WTC11 (cell line): Measurements from ENCODE around the gene GABBR2. TPM values are rescaled to one million over a fixed set of nuclear protein-coding genes. Genes with fewer than 3 reads are reported as not detected.

Experiments
- ATAC-seq: fragments of 200-7000 bp; cut with Tn5 transposase; 2 replicates; pipeline ENCODE4 v1.10.0; 2021; ENCODE audit warnings: mild to moderate bottlenecking, moderate library complexity
- CTCF ChIA-PET: fragments of 300-600 bp; sonication (Branson Sonifier 250); formaldehyde crosslinking; loops from one replicate; lab custom pipeline; 2021; ENCODE audit warnings: antibody characterized with exemption; lab: Charles Lee
- POLR2A ChIA-PET: fragments of 350-600 bp; sonication (Branson Sonifier 250); formaldehyde crosslinking; loops from one replicate; lab custom pipeline; 2021; ENCODE audit warnings: antibody characterized with exemption; lab: Charles Lee
- DNase-seq: peaks from one replicate; pipeline ENCODE4 v3.0.0; 2021; ENCODE audit warnings: low spot score
- H3K27ac Mint-ChIP-seq: 2 replicates; pipeline ENCODE4 v1.8.0; 2021; ENCODE audit warnings: mixed read lengths
- H3K27me3 Mint-ChIP-seq: 2 replicates; pipeline ENCODE4 v1.8.0; 2021; ENCODE audit warnings: low read depth, mild to moderate bottlenecking, moderate library complexity, mixed read lengths
- H3K36me3 Mint-ChIP-seq: 2 replicates; pipeline ENCODE4 v1.8.0; 2021; ENCODE audit warnings: mixed read lengths
- H3K4me1 Mint-ChIP-seq: 2 replicates; pipeline ENCODE4 v1.8.0; 2022; ENCODE audit warnings: mixed read lengths
- H3K4me3 Mint-ChIP-seq: 2 replicates; pipeline ENCODE4 v1.8.0; 2021; ENCODE audit warnings: mild to moderate bottlenecking, moderate library complexity, mixed read lengths
- H3K9me3 Mint-ChIP-seq: 2 replicates; pipeline ENCODE4 v1.8.0; 2021; ENCODE audit warnings: mixed read lengths
- CREB1 ChIP-seq: sonication (generic); formaldehyde crosslinking; IDR thresholded peaks from 2 replicates; pipeline ENCODE4 v1.8.0; 2023; ENCODE audit warnings: mild to moderate bottlenecking, missing genetic modification reagents
- ERG ChIP-seq: fragments of 250-450 bp; sonication (Bioruptor Pico); IDR thresholded peaks from 2 replicates; pipeline ENCODE4 v1.8.0; 2021; ENCODE audit warnings: mild to moderate bottlenecking
- FOXK1 ChIP-seq: sonication (generic); formaldehyde crosslinking; IDR thresholded peaks from 2 replicates; pipeline ENCODE4 v1.8.0; 2022; ENCODE audit warnings: mild to moderate bottlenecking, moderate library complexity, missing genetic modification reagents
- GABPB1 ChIP-seq: sonication (generic); formaldehyde crosslinking; IDR thresholded peaks from 2 replicates; pipeline ENCODE4 v1.8.1; 2023; ENCODE audit warnings: mild to moderate bottlenecking, missing genetic modification reagents
- HMGA2 ChIP-seq: fragments of 250-450 bp; sonication (Bioruptor Pico); IDR thresholded peaks from 2 replicates; pipeline ENCODE4 v1.4.0; 2021; ENCODE audit warnings: mild to moderate bottlenecking, moderate library complexity
- IRF1 ChIP-seq: sonication (generic); formaldehyde crosslinking; IDR thresholded peaks from 2 replicates; pipeline ENCODE4 v1.8.0; 2023; ENCODE audit warnings: missing genetic modification reagents
- JUN ChIP-seq: sonication (generic); formaldehyde crosslinking; IDR thresholded peaks from 2 replicates; pipeline ENCODE4 v1.8.0; 2023; ENCODE audit warnings: mild to moderate bottlenecking, missing genetic modification reagents
- NR2C2 ChIP-seq: sonication (generic); formaldehyde crosslinking; IDR thresholded peaks from 2 replicates; pipeline ENCODE4 v1.8.0; 2022; ENCODE audit warnings: mild to moderate bottlenecking, missing genetic modification reagents
- NR3C1 ChIP-seq: sonication (generic); formaldehyde crosslinking; conservative IDR thresholded peaks from 2 replicates; pipeline ENCODE4 v1.8.1; 2023; ENCODE audit warnings: low read depth, mild to moderate bottlenecking, missing genetic modification reagents
- SMAD3 ChIP-seq: sonication (generic); formaldehyde crosslinking; IDR thresholded peaks from 2 replicates; pipeline ENCODE4 v1.8.0; 2022; ENCODE audit warnings: missing genetic modification reagents, mild to moderate bottlenecking, borderline replicate concordance
- TEAD1 ChIP-seq: sonication (generic); formaldehyde crosslinking; IDR thresholded peaks from 2 replicates; pipeline ENCODE4 v1.8.0; 2022; ENCODE audit warnings: mild to moderate bottlenecking, missing genetic modification reagents
- ZNF121 ChIP-seq: sonication (generic); formaldehyde crosslinking; IDR thresholded peaks from 2 replicates; pipeline ENCODE4 v1.8.0; 2023; ENCODE audit warnings: missing genetic modification reagents
- ZNF219 ChIP-seq: sonication (generic); formaldehyde crosslinking; IDR thresholded peaks from 2 replicates; pipeline ENCODE4 v1.8.0; 2023; ENCODE audit warnings: missing genetic modification reagents, mild to moderate bottlenecking, borderline replicate concordance
- ZNF232 ChIP-seq: sonication (generic); formaldehyde crosslinking; IDR thresholded peaks from 2 replicates; pipeline ENCODE4 v1.8.0; 2022; ENCODE audit warnings: mild to moderate bottlenecking, missing genetic modification reagents
- ZNF281 ChIP-seq: sonication (generic); formaldehyde crosslinking; IDR thresholded peaks from 2 replicates; pipeline ENCODE4 v1.8.0; 2023; ENCODE audit warnings: mild to moderate bottlenecking, missing genetic modification reagents
- ZNF396 ChIP-seq: fragments of 250-450 bp; sonication (Bioruptor Pico); IDR thresholded peaks from 2 replicates; pipeline ENCODE4 v1.8.0; 2021; ENCODE audit warnings: mild to moderate bottlenecking, moderate library complexity, borderline replicate concordance
- ZNF423 ChIP-seq: fragments of 250-450 bp; sonication (Bioruptor Pico); IDR thresholded peaks from 2 replicates; pipeline ENCODE4 v2.1.2; 2022; ENCODE audit warnings: mild to moderate bottlenecking, moderate library complexity
- total RNA-seq: library from RNA; stranded (reverse); gene quantifications from 3 replicates; pipeline ENCODE4 v1.2.3, GENCODE V29; 2021
- TF ChIP-seq, protein P1 (sequence below): sonication (generic); formaldehyde crosslinking; IDR thresholded peaks from 2 replicates; pipeline ENCODE4 v1.8.0; 2022; ENCODE audit warnings: missing genetic modification reagents
- TF ChIP-seq, protein P2 (sequence below): sonication (generic); formaldehyde crosslinking; conservative IDR thresholded peaks from 2 replicates; pipeline ENCODE4 v1.8.1; 2022; ENCODE audit warnings: mild to moderate bottlenecking, missing genetic modification reagents
- TF ChIP-seq, protein P3 (sequence below): sonication (generic); formaldehyde crosslinking; IDR thresholded peaks from 2 replicates; pipeline ENCODE4 v1.8.1; 2023; ENCODE audit warnings: mild to moderate bottlenecking, moderate library complexity, missing genetic modification reagents

GABBR2 gene
- total RNA-seq, 1 experiment from 2014 or later, result 0.92 TPM

- no peak for TF ChIP-seq ZNF281 (CRISPR knock-in tag)
- TF ChIP-seq HMGA2 (CRISPR knock-in tag), result no peak
- no peak for TF ChIP-seq CREB1 (CRISPR knock-in tag)
- no peak for TF ChIP-seq NR2C2 (CRISPR knock-in tag)
- TF ChIP-seq ZNF121 (CRISPR knock-in tag), result no peak
- TF ChIP-seq GABPB1 (CRISPR knock-in tag), result no peak
- TF ChIP-seq, protein P1, sequence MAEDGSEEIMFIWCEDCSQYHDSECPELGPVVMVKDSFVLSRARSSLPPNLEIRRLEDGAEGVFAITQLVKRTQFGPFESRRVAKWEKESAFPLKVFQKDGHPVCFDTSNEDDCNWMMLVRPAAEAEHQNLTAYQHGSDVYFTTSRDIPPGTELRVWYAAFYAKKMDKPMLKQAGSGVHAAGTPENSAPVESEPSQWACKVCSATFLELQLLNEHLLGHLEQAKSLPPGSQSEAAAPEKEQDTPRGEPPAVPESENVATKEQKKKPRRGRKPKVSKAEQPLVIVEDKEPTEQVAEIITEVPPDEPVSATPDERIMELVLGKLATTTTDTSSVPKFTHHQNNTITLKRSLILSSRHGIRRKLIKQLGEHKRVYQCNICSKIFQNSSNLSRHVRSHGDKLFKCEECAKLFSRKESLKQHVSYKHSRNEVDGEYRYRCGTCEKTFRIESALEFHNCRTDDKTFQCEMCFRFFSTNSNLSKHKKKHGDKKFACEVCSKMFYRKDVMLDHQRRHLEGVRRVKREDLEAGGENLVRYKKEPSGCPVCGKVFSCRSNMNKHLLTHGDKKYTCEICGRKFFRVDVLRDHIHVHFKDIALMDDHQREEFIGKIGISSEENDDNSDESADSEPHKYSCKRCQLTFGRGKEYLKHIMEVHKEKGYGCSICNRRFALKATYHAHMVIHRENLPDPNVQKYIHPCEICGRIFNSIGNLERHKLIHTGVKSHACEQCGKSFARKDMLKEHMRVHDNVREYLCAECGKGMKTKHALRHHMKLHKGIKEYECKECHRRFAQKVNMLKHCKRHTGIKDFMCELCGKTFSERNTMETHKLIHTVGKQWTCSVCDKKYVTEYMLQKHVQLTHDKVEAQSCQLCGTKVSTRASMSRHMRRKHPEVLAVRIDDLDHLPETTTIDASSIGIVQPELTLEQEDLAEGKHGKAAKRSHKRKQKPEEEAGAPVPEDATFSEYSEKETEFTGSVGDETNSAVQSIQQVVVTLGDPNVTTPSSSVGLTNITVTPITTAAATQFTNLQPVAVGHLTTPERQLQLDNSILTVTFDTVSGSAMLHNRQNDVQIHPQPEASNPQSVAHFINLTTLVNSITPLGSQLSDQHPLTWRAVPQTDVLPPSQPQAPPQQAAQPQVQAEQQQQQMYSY, result no peak
These were observed 68.3 kb downstream of the GABBR2 start (continued) for GRCh38 chr9:98640394-98640793.

- peaks cover 35% of the 10 kb centered on the region for H3K9me3 Mint-ChIP-seq
- H3K27me3 Mint-ChIP-seq, result peaks cover 3% of the 10 kb centered on the region; the same call in 1 of the 2 replicates
- H3K36me3 Mint-ChIP-seq, result peaks cover 13% of the 10 kb centered on the region
- no peak overlapping the region for H3K27ac Mint-ChIP-seq
- ATAC-seq (no peak), DNase-seq (no peak)
- peaks cover 18% of the 10 kb centered on the region for H3K4me1 Mint-ChIP-seq
- ChIA-PET CTCF (no interaction called here), POLR2A (no interaction called here)
- no peak overlapping the region for H3K4me3 Mint-ChIP-seq
- no peak for TF ChIP-seq CREB1 (CRISPR knock-in tag)
- TF ChIP-seq JUN (CRISPR knock-in tag), result no peak
- TF ChIP-seq ZNF232 (CRISPR knock-in tag), result no peak
- TF ChIP-seq SMAD3, result no peak
- TF ChIP-seq NR3C1 (CRISPR knock-in tag), result no peak
- TF ChIP-seq, protein P2, sequence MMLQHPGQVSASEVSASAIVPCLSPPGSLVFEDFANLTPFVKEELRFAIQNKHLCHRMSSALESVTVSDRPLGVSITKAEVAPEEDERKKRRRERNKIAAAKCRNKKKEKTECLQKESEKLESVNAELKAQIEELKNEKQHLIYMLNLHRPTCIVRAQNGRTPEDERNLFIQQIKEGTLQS, result no peak
- TF ChIP-seq IRF1 (CRISPR knock-in tag), result no peak
- no peak for TF ChIP-seq ZNF219 (CRISPR knock-in tag)
- TF ChIP-seq TEAD1 (CRISPR knock-in tag), result no peak
- TF ChIP-seq, protein P3, sequence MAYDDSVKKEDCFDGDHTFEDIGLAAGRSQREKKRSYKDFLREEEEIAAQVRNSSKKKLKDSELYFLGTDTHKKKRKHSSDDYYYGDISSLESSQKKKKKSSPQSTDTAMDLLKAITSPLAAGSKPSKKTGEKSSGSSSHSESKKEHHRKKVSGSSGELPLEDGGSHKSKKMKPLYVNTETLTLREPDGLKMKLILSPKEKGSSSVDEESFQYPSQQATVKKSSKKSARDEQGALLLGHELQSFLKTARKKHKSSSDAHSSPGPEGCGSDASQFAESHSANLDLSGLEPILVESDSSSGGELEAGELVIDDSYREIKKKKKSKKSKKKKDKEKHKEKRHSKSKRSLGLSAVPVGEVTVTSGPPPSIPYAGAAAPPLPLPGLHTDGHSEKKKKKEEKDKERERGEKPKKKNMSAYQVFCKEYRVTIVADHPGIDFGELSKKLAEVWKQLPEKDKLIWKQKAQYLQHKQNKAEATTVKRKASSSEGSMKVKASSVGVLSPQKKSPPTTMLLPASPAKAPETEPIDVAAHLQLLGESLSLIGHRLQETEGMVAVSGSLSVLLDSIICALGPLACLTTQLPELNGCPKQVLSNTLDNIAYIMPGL, result no peak
- TF ChIP-seq ZNF423 (CRISPR knock-in tag), result no peak
- no peak for TF ChIP-seq ZNF396
- TF ChIP-seq FOXK1 (CRISPR knock-in tag), result no peak
- no peak for TF ChIP-seq ERG (CRISPR knock-in tag)
These were observed 69.6 kb downstream of the GABBR2 start for GRCh38 chr9:98639133-98639532.
